GM12875 (cell line): ENCODE results near the gene TMEM190.

Experiments used
- H3K4me3 ChIP-seq: one replicate; pipeline ENCODE4 v1.5.1; 2011; ENCODE audit warnings: low read depth, low read length, control low read depth
- TF ChIP-seq, protein P1 (sequence below): IDR thresholded peaks from 2 replicates; pipeline ENCODE4 v1.5.1; 2011; ENCODE audit warnings: low read depth, mild to moderate bottlenecking, control low read depth, inconsistent platforms, low read length, moderate library complexity, borderline replicate concordance; ENCODE audit not compliant: insufficient read depth

TMEM190 gene

DNA sequence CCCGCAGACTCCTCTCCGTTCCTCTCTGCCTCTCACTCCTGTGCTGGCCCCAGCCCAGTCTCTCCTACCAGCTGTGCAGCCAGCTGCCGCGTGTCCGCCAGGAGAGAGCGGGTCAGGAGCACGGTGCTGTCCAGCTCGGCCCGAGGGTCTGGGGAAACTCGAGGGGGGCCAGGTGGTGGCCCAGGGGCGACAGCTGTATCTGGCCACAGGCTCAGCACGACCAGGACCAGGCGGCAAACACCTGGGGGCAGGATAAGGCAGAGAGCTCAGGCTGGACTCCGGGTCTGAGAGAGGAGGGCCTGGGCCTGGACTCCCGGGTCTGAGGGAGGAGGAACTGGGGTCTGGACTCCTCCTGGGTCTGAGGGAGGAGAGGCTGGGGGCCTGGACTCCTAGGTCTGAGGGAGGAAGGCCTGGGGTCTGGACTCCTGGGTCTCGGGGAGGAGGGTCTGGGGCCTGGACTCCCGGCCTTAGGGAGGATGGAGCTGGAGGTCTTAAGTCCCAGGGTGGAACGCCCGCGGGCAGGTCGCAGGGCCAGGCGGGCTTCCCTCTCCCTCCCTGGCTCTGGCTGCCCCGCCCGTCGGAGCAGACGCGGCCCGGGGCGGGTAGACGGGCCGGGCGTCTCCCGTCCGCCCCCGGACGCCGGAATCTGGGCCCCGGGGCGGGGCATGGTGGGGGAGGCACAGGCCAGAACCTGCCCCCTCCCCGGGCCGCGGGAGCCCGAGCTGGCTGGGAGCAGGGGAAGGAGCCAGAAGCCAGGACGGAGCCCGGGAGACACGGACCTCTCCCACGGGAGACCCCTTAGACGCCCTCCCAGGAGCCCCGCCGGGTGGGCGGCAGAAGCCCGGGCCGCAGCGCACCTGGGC is 7.7 kb upstream of the TMEM190 start:
- no peak overlapping the region for H3K4me3 ChIP-seq
- TF ChIP-seq, protein P1, sequence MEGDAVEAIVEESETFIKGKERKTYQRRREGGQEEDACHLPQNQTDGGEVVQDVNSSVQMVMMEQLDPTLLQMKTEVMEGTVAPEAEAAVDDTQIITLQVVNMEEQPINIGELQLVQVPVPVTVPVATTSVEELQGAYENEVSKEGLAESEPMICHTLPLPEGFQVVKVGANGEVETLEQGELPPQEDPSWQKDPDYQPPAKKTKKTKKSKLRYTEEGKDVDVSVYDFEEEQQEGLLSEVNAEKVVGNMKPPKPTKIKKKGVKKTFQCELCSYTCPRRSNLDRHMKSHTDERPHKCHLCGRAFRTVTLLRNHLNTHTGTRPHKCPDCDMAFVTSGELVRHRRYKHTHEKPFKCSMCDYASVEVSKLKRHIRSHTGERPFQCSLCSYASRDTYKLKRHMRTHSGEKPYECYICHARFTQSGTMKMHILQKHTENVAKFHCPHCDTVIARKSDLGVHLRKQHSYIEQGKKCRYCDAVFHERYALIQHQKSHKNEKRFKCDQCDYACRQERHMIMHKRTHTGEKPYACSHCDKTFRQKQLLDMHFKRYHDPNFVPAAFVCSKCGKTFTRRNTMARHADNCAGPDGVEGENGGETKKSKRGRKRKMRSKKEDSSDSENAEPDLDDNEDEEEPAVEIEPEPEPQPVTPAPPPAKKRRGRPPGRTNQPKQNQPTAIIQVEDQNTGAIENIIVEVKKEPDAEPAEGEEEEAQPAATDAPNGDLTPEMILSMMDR: no peak

DNA sequence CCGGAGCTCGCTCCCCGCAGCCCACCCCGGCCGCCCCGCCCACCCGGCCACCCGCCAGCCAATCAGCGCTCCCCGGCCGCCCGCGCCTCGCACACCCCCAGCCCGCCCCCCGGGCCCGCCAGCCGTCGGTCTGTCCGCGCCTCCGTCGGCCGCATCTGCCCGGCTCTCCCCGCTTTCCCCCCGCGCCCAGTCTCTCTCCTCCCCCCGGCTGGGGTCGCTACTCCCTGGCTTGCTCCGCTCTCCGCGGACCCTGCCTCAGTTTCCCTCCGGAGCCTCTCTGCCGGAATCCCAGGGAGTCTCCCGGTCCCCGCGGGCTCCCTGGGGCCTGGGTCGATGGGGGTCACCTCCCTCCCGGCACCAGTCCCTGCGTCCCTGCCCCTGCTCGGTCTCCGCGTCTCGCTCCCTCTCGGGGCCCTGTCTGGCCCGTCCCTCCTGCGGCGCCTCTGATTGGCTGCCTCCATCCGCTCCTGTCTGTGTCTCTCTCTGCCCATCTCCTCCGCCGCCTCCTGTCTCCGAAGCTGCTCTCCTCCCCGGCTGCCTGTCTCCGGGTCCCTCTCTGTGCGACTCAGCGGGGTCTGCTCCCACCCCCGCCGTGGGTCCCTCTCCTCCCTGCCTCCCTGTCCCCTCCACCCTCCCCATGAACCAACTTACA is 6.8 kb upstream of the TMEM190 start:
- TF ChIP-seq, protein P1: no peak
- no peak overlapping the region for H3K4me3 ChIP-seq

DNA sequence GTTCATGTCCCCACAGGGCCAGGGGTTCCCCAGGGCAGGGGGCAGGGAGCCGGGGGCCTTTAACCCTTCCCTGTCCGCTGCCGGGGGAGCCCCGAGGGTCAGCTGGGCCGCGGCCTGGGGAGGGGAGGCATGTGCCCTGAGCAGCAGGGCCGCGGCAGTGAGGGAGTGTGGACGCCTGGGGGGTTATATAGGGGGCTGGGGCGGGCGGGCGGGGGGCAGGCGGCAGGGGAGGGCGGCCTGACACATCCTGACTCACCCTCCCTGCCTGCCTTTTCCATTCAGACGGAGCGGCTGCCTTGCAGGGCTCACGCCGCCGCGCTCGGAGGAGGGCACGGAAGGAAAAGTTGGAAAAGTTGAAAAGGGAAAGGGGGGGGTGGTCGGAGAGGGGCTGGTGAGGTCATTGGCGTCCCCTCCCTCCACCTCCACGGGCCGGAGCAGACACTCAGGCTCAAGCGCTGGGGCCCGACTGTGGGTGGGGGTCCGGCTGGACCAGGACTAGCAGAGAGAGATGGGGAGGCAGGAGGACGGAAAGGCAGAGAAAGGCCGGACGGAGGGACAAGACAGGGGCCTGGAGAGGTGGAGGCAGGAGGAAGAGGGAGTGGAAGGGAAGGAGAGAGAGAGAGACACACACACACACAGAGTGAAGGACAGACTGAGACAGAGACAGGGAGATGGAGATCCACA is 6.2 kb upstream of the TMEM190 start, which contains the start of gene IL11:
TSS of gene IL11 (minus strand) at position 159 of the 684 bp plus-strand sequence. CDS start at position 6, 153 bp downstream.
- TF ChIP-seq, protein P1: no peak
- H3K4me3 ChIP-seq: no peak within 1 kb of the TSS

DNA sequence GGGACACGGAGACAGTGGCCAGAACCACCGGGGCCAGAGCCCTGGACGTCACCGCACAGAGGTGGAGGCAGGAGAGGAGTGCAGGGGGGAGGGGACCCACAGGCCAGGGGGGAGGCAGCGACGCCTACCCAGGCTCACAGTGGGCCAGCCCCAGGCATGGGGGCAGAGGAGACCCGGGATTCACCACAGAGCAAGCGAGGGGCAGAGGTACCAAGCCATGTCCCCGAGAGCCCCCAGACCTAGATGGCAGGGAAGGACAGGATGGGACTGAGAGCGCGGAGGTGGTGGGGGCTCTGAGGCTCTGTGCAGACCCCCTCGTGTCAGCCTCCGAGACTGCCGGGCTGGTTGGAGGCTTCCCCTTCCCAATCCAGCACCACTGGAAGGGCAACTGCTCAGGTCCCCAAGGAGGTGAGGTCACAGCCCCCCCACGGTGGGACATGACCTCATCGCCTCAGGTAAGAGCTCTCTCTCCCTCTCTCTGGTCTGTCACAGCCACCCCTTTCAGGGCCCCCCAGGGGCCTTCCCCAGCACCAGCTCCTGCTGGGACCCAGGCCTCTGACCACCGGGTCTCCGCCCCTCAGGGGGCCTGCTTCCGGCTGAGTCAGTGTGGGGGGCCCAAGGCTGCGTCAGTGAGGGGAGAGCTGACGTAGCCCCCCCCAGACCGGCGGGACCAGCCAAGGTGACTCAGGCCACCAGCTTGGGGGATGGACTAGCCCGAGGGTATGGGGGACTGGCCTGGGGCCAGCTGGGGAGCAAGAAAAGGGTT is 4.1 kb upstream of the TMEM190 start:
- TF ChIP-seq, protein P1: no peak
- H3K4me3 ChIP-seq: no peak overlapping the region

DNA sequence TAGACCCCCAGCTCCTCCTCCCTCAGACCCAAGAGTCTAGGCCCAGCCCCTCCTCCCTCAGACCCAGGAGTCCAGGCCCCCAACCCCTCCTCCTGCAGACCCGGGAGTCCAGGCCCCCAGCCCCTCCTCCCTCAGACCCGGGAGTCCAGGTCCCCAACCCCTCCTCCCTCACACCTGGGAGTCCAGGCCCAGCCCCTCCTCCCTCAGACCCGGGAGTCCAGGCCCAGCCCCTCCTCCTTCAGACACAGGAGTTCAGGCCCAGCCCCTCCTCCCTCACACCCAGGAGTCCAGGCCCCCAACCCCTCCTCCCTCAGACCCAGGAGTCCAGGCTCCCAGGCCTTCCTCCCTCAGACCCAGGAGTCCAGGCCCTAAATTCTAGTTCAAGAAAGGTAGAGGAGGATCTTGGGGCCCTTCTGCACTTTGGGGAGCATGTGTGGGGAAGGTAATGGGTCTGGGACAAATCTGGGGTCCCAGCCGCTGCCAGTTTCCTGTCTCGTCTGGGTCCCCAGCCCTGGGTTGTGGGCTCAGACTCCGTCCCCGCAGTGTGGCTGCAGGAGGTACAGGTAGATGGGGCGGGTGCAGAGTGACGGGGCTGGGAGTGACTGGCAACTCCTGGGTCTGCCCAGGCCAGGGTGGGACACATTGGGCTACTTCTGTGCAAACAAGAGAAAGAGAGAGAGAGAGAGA is 3.2 kb upstream of the TMEM190 start:
- TF ChIP-seq, protein P1: no peak
- H3K4me3 ChIP-seq: no peak overlapping the region
